ENCODE measurements around the gene YDJC. TPM values are rescaled to one million over a fixed set of nuclear protein-coding genes. Genes with fewer than 3 reads are reported as not detected.

The YDJC gene
- total and polyA plus RNA-seq, 9 of the 15 experiments (the other 6 are each of a cell fraction or from before 2014, with no cell fraction given), result 13.5 to 871 (median 164) TPM

DNA sequence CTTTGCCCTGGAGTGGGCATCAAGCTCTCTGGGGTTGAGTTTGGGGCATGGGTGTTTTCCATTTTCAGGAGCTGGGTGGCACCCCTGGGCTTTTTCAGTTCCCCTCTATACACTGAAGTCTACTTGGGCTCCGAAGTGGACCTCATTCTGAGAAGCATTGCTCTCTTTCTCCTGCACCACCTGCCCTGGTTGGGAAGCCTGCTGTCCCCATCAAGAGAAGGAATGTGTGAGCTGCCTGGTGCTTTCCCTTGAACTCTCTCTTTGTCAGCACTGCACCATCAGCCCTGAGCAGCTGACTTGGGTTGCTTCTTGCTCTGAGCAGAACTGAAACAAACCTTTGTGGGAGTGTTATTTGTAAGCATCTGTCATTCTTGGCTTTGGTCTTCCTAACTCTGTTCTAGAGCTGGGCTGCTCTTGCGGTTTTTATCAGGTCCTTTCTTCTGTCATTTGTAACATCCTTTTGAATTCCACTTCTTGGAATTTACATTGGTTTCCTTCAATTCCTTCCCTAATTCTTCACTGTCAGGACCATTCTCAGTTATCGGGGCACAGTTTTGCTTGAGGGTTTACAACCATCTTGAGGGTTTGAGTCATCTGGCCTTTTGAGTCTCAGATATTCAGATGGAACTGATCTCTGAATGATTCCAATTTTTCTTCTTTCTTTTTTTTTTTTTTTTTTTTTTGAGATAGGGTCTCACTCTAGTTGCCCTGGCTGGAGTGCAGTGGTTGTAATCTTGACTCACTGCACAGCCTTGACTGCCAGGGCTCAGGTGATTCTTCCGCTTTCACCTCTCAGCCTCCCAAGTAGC, 41.8 kb downstream of the YDJC start:
- Histone ChIP-seq H2AFZ (ENCODE audit: low read depth, low read length) (no peak overlapping the region), H3K27ac (ENCODE audit: extremely low read depth, low read depth, low read length) (peak overlapping the region; percentile 7), H3K4me2 (ENCODE audit: insufficient read depth, low read length) (peak overlapping the region; percentile 43), H4K20me1 (replicated peaks; ENCODE audit: control insufficient read depth, insufficient read depth, low read length) (peaks cover 73% of the 10 kb centered on the region), H3K36me3 (ENCODE audit: control insufficient read depth, insufficient read depth, low read length) (peaks cover 76% of the 10 kb centered on the region), H3K9me3 (replicated peaks; ENCODE audit: control insufficient read depth, insufficient read depth, low read depth, low read length) (no peaks in the 10 kb centered on the region), H3K4me1 (replicated peaks in 1 of 2; ENCODE audit: control insufficient read depth in 2 of 2, insufficient read depth in 2 of 2, low read length in 2 of 2) (peaks cover 34 to 38% of the 10 kb centered on the region in 2 experiments), H3K27me3 (ENCODE audit: control insufficient read depth in 2 of 2, insufficient read depth in 2 of 2, low read length in 2 of 2) (no peaks in the 10 kb centered on the region; a peak in 1 of 5 replicates), H3K4me3 (no peak overlapping the region), H3K9ac (ENCODE audit: insufficient read depth in 1 of 2, low read depth in 2 of 2, low read length in 2 of 2) (peak overlapping the region in 1 of 2 experiments; percentile 43; a peak in 1 of 4 replicates), H3K9me1 (ENCODE audit: control insufficient read depth, insufficient read depth, low read length) (peaks cover 31% of the 10 kb centered on the region), H3K79me2 (ENCODE audit: control insufficient read depth, insufficient read depth, low read length) (peaks cover 95% of the 10 kb centered on the region)
- BruUV-seq (replicated peaks), result no TSS peak
- DNase-seq (ENCODE audit: extremely low read depth in 1 of 4, low spot score in 3 of 4) (peak in 3 of 4 experiments; percentile 74 to 96 (median 93)), ATAC-seq (peak; percentile 71), FAIRE-seq (peak; percentile 87)
- POLR2A ChIA-PET, result interaction anchor here (0.7 to 76.8 kb wide), 8 partner anchors 18 to 78 kb away, joined by 3 to 4622 read pairs (median 4); partner anchors contain the start of genes CCDC116, PPIL2, SDF2L1 and YDJC
- CTCF ChIA-PET (ENCODE audit: low intra/inter-chr PET ratio), result interaction anchor here (0.6 to 1.2 kb wide), 2 partner anchors 54 to 56 kb away, joined by 4 to 5 read pairs; partner anchors contain the start of gene SDF2L1
- 18% methylated on average over 4 of the region's 4 CpGs for WGBS (ENCODE audit: insufficient coverage, low coverage, missing lambda C conversion rate)
- in situ Hi-C loops (cut with MboI) (no loop called here), intact Hi-C loops (cut with micrococcal nuclease) (loop anchor here (2.0 kb wide), 4 partner anchors 17 to 55 kb away; partner anchors contain the start of gene SDF2L1)
- TF ChIP-seq, protein P1, sequence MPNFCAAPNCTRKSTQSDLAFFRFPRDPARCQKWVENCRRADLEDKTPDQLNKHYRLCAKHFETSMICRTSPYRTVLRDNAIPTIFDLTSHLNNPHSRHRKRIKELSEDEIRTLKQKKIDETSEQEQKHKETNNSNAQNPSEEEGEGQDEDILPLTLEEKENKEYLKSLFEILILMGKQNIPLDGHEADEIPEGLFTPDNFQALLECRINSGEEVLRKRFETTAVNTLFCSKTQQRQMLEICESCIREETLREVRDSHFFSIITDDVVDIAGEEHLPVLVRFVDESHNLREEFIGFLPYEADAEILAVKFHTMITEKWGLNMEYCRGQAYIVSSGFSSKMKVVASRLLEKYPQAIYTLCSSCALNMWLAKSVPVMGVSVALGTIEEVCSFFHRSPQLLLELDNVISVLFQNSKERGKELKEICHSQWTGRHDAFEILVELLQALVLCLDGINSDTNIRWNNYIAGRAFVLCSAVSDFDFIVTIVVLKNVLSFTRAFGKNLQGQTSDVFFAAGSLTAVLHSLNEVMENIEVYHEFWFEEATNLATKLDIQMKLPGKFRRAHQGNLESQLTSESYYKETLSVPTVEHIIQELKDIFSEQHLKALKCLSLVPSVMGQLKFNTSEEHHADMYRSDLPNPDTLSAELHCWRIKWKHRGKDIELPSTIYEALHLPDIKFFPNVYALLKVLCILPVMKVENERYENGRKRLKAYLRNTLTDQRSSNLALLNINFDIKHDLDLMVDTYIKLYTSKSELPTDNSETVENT (CRISPR knock-in tag; IDR thresholded peaks at IDR 0.05), result peak; percentile 85; the same call in 1 of the 2 replicates
- TF ChIP-seq EZH2 (IDR thresholded peaks at IDR 0.05; ENCODE audit: borderline replicate concordance, low read depth, low read length) (peak; percentile 40; the same call in 1 of the 2 replicates), PRMT5 (CRISPR knock-in tag; IDR thresholded peaks at IDR 0.05) (no peak), DNMT1 (IDR thresholded peaks at IDR 0.05) (no peak), ZNF121 (CRISPR knock-in tag; conservative IDR thresholded peaks at IDR 0.05) (no peak), MCM3 (IDR thresholded peaks at IDR 0.05) (no peak), POLR2H (tag; IDR thresholded peaks at IDR 0.05; ENCODE audit: low read depth) (no peak), FOXA1 (IDR thresholded peaks at IDR 0.05; ENCODE audit: borderline replicate concordance) (no peak), THRAP3 (IDR thresholded peaks at IDR 0.05; ENCODE audit: borderline replicate concordance) (no peak), COPS2 (conservative IDR thresholded peaks at IDR 0.05) (no peak), RAD51 (IDR thresholded peaks at IDR 0.05; ENCODE audit: borderline replicate concordance, low read depth) (no peak)
- TF ChIP-seq, protein P2, sequence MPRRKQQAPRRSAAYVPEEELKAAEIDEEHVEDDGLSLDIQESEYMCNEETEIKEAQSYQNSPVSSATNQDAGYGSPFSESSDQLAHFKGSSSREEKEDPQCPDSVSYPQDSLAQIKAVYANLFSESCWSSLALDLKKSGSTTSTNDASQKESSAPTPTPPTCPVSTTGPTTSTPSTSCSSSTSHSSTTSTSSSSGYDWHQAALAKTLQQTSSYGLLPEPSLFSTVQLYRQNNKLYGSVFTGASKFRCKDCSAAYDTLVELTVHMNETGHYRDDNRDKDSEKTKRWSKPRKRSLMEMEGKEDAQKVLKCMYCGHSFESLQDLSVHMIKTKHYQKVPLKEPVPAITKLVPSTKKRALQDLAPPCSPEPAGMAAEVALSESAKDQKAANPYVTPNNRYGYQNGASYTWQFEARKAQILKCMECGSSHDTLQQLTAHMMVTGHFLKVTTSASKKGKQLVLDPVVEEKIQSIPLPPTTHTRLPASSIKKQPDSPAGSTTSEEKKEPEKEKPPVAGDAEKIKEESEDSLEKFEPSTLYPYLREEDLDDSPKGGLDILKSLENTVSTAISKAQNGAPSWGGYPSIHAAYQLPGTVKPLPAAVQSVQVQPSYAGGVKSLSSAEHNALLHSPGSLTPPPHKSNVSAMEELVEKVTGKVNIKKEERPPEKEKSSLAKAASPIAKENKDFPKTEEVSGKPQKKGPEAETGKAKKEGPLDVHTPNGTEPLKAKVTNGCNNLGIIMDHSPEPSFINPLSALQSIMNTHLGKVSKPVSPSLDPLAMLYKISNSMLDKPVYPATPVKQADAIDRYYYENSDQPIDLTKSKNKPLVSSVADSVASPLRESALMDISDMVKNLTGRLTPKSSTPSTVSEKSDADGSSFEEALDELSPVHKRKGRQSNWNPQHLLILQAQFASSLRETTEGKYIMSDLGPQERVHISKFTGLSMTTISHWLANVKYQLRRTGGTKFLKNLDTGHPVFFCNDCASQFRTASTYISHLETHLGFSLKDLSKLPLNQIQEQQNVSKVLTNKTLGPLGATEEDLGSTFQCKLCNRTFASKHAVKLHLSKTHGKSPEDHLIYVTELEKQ (CRISPR knock-in tag; IDR thresholded peaks at IDR 0.05), result peak; percentile 76; the same call in 1 of the 2 replicates
- TF ChIP-seq, protein P3, sequence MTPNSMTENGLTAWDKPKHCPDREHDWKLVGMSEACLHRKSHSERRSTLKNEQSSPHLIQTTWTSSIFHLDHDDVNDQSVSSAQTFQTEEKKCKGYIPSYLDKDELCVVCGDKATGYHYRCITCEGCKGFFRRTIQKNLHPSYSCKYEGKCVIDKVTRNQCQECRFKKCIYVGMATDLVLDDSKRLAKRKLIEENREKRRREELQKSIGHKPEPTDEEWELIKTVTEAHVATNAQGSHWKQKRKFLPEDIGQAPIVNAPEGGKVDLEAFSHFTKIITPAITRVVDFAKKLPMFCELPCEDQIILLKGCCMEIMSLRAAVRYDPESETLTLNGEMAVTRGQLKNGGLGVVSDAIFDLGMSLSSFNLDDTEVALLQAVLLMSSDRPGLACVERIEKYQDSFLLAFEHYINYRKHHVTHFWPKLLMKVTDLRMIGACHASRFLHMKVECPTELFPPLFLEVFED (CRISPR knock-in tag; conservative IDR thresholded peaks at IDR 0.05), result 0 out of 2 replicates have a peak, but pooled peaks have one; percentile 53

Data from K562 (cell line).